ACC112 (cell line): ENCODE data around the gene RASD2.

Experiments used
- H2AFZ ChIP-seq: fragments of 200-600 bp; sonication (generic); one replicate; pipeline ENCODE4 v1.6.0; 2017; ENCODE audit warnings: antibody characterized with exemption, low read length; ENCODE audit not compliant: unreplicated experiment
- H3K27ac ChIP-seq: fragments of 200-600 bp; sonication (generic); 2 replicates; pipeline ENCODE4 v1.5.1; 2014; ENCODE audit warnings: low read depth, mild to moderate bottlenecking, antibody characterized with exemption, low read length, moderate library complexity
- H3K27me3 ChIP-seq: fragments of 200-600 bp; sonication (generic); 2 replicates; pipeline ENCODE4 v1.6.1; 2014; ENCODE audit warnings: mild to moderate bottlenecking, antibody characterized with exemption, low read length, moderate library complexity, mixed read lengths; ENCODE audit not compliant: insufficient read depth
- H3K36me3 ChIP-seq: fragments of 200-600 bp; sonication (generic); 2 replicates; pipeline ENCODE4 v1.6.1; 2016; ENCODE audit warnings: mild to moderate bottlenecking, antibody characterized with exemption, low read length, moderate library complexity, mixed read lengths; ENCODE audit not compliant: insufficient read depth
- H3K4me1 ChIP-seq: fragments of 200-600 bp; sonication (generic); one replicate; pipeline ENCODE4 v1.6.1; 2016; ENCODE audit warnings: low read length, mixed read lengths; ENCODE audit not compliant: insufficient read depth, unreplicated experiment, control insufficient read depth
- H3K4me3 ChIP-seq: fragments of 200-600 bp; sonication (generic); 2 replicates; pipeline ENCODE4 v1.5.1; 2014; ENCODE audit warnings: mild to moderate bottlenecking, low read depth, low read length
- H3K79me2 ChIP-seq: fragments of 200-600 bp; sonication (generic); one replicate; pipeline ENCODE4 v1.6.0; 2016; ENCODE audit warnings: low read length; ENCODE audit not compliant: control insufficient read depth, unreplicated experiment, insufficient read depth

Gene RASD2

DNA sequence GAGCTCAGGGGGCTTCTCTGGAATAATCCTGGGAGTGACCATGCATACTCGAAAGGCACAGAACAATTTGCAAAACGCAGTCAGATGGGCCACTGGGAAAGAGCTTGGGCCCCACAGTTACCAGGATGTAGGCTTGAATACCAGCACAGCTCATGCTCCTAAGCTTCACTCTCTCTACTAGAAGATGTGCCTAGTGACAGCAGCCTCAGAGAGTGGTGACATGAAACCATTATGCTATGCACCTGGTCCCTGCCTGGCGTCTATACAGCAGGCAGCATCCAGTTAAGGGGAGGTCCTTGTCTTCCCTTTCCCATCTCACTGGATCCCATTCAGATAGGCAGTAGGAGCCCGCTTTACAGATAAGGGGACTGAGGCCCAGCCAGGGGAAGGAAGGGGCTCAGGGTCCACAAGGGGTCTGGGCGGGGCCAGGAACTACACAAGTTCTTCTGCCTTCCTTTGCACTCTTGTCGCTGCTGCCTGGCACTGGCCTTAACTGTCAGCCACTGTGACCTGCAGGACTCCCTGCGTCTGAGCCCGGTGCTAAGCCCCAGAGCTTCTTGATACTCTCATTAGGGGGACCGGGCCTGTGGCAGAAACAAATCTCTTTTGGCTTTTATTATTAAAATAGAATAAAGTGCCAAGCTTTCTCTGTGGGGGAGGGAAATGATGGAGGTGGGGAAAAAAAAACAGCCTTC lies 21.2 kb upstream of the RASD2 start:
- Histone ChIP-seq H2AFZ (no peak overlapping the region), H3K4me3 (no peak overlapping the region), H3K79me2 (no peaks in the 10 kb centered on the region), H3K4me1 (no peaks in the 10 kb centered on the region), H3K27me3 (peaks cover 4% of the 10 kb centered on the region; the same call in 1 of the 2 replicates), H3K36me3 (no peaks in the 10 kb centered on the region), H3K27ac (no peak overlapping the region)

- Histone ChIP-seq H3K27ac (no peak overlapping the region), H3K27me3 (peaks cover under 1% of the 10 kb centered on the region; the same call in 1 of the 2 replicates), H3K4me3 (no peak overlapping the region)
These were observed 19.0 kb upstream of the RASD2 start for GRCh38 chr22:35521358-35522224.

GRCh38 chr22:35522225-35523149 lies 18.1 kb upstream of the RASD2 start:
- H2AFZ ChIP-seq = no peak overlapping the region
- no peaks in the 10 kb centered on the region for H3K4me1 ChIP-seq
- no peaks in the 10 kb centered on the region for H3K79me2 ChIP-seq
- no peak overlapping the region for H3K4me3 ChIP-seq
- H3K27ac ChIP-seq = no peak overlapping the region
- H3K27me3 ChIP-seq = no peaks in the 10 kb centered on the region
- H3K36me3 ChIP-seq = no peaks in the 10 kb centered on the region

More at GRCh38 chr22:35521358-35522224, 19.0 kb upstream of the RASD2 start:
- H3K4me1 ChIP-seq = no peaks in the 10 kb centered on the region
- no peaks in the 10 kb centered on the region for H3K79me2 ChIP-seq
- no peaks in the 10 kb centered on the region for H3K36me3 ChIP-seq
- no peak overlapping the region for H2AFZ ChIP-seq

DNA sequence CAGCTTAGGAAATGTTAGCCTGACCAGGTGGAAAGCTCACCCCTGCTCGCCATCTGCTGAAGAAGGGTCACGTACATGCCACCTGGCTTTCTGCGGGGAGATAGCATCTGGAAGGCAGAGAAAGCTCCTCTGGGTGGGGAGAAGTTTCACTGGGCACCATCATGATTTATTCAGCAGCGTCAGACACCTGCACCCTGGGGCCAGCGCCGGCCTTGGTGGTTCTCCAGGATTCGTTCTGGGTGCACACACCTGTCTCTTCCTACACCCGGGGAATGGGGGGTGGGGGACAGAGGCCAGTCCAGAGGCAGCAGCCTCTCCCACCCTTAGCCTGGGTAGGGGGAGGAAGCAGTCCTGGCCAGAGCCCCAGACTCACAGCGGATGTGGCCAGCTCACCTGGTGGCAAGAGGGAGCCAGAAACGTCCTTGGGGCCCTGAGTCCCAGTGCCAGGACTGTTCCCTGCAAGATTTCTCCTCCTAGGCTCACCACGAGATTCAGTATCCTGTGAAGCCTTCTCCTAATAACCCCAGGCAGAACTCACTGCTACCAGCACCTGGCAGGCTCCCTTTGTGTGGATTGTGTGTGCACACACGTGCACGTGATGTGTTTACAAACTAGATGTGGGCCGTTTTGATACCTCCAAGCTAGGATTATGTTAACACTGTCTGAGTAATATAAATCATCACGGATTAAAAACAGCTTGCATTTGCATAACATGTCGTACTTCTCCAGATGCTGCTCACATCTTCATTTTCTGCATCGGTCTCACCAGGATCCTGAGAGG lies 17.3 kb upstream of the RASD2 start:
- Histone ChIP-seq H3K4me3 (no peak overlapping the region), H3K27me3 (no peaks in the 10 kb centered on the region), H2AFZ (no peak overlapping the region), H3K36me3 (no peaks in the 10 kb centered on the region), H3K27ac (no peak overlapping the region), H3K79me2 (no peaks in the 10 kb centered on the region), H3K4me1 (no peaks in the 10 kb centered on the region)

- H3K36me3 ChIP-seq = no peaks in the 10 kb centered on the region
- no peaks in the 10 kb centered on the region for H3K4me1 ChIP-seq
- no peaks in the 10 kb centered on the region for H3K79me2 ChIP-seq
- no peak overlapping the region for H3K27ac ChIP-seq
- no peaks in the 10 kb centered on the region for H3K27me3 ChIP-seq
- no peak overlapping the region for H3K4me3 ChIP-seq
- no peak overlapping the region for H2AFZ ChIP-seq
These were observed 15.5 kb upstream of the RASD2 start for GRCh38 chr22:35524966-35525686.

GRCh38 chr22:35525687-35526332 lies 14.8 kb upstream of the RASD2 start:
- H3K27me3 ChIP-seq = no peaks in the 10 kb centered on the region
- no peak overlapping the region for H3K4me3 ChIP-seq
- H3K4me1 ChIP-seq = no peaks in the 10 kb centered on the region
- H2AFZ ChIP-seq = no peak overlapping the region
- no peak overlapping the region for H3K27ac ChIP-seq
- no peaks in the 10 kb centered on the region for H3K36me3 ChIP-seq
- H3K79me2 ChIP-seq = no peaks in the 10 kb centered on the region

DNA sequence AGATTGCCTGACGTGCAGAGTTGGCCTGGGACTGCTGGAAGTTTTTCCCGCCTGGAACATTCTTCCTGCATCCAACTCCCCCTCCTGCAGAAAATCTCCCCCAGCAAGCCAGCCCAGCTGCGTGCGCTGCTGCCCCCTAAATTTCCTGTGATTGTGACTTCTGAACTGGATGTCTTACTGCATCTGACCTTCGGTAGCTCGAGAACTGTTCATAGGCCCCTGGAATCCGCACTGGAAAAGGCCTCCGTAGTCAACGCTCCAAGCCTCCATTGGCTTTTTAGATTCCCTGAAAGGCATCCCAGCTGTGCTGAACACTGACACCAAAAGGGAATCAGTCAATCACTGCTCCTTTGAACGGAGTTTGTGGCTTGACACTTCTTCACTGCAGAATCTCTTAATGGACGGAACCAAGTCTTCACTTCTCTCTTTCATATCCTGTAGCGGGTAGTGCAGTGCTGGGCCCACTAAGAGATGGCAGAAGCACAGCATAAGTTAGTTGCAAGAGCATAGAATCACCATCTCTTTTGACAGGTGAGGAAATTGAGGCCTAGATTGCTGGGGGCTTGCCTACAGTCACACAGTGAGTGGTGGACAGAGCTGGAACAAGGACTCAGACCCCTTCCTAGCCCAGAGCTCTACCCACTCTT lies 14.2 kb upstream of the RASD2 start:
- Histone ChIP-seq H2AFZ (no peak overlapping the region), H3K27me3 (no peaks in the 10 kb centered on the region), H3K4me1 (no peaks in the 10 kb centered on the region), H3K79me2 (no peaks in the 10 kb centered on the region), H3K36me3 (no peaks in the 10 kb centered on the region), H3K4me3 (no peak overlapping the region), H3K27ac (no peak overlapping the region)

DNA sequence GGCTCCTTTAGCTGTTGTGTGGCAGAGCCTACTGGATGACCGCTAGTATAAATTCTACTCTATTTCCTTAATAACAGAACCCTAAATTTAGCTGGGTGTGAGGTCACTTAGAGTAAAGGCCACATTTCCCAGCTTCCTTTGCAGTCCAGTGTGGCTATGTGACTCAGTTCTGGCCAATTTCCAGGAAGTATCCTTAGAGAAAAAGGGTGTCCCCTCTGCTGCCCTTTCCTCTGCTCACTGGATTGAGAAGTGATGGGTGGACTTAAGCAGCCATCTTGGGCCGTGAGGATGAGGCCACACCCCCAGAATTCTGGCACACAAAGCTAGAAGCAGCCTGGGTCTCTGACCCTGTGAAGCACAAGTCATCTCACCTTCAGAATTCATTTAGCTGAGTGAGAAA lies 11.7 kb upstream of the RASD2 start:
- no peaks in the 10 kb centered on the region for H3K79me2 ChIP-seq
- H3K4me3 ChIP-seq = no peak overlapping the region
- H3K4me1 ChIP-seq = no peaks in the 10 kb centered on the region
- H3K36me3 ChIP-seq = no peaks in the 10 kb centered on the region
- H3K27me3 ChIP-seq = no peaks in the 10 kb centered on the region
- no peak overlapping the region for H3K27ac ChIP-seq
- H2AFZ ChIP-seq = no peak overlapping the region

DNA sequence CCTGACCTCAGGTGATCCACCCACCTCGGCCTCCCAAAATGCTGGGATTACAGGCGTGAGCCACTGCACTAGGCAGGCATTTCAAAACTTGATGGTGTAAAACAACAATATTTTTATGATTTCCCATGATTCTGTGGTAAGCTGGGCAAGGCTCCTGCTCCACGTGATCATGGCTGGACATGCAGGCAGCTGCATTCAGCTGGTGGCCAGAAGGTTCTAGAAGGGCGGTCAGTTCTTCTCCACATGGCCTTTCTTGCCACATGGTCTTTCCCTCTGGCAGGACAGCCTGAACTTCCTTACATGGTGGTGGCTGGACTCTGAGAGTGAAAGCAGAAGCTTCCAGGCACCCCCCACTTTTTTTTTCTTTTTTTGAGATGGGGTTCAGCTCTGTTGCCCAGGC lies 9.9 kb upstream of the RASD2 start:
- Histone ChIP-seq H3K36me3 (no peaks in the 10 kb centered on the region), H2AFZ (no peak overlapping the region), H3K79me2 (no peaks in the 10 kb centered on the region), H3K27ac (no peak overlapping the region), H3K4me1 (peaks cover 3% of the 10 kb centered on the region), H3K27me3 (no peaks in the 10 kb centered on the region), H3K4me3 (no peak overlapping the region)
